HG03039 (cell line): ENCODE measurements around the gene NFYB.
"Not testable (repeated sequence)": the region's sequence is repeated elsewhere in the genome, so short reads cannot be mapped to it uniquely, and the experiment has no call there.

Experiments
- ATAC-seq: cut with Tn5 transposase; IDR thresholded peaks from one replicate; pipeline ENCODE4 v1.9.1; 2021; ENCODE audit warnings: mild to moderate bottlenecking, moderate library complexity; ENCODE audit not compliant: unreplicated experiment

NFYB gene

GRCh38 chr12:104137902-104138796, at the start of gene NFYB:
Gene NFYB (minus strand): TSS chr12:104138210. CDS start chr12:104135453, 2,757 bp downstream.
- ATAC-seq: peak; percentile 89

GRCh38 chr12:104187446-104188155, 49.6 kb upstream of the NFYB start:
- ATAC-seq: no peak

DNA sequence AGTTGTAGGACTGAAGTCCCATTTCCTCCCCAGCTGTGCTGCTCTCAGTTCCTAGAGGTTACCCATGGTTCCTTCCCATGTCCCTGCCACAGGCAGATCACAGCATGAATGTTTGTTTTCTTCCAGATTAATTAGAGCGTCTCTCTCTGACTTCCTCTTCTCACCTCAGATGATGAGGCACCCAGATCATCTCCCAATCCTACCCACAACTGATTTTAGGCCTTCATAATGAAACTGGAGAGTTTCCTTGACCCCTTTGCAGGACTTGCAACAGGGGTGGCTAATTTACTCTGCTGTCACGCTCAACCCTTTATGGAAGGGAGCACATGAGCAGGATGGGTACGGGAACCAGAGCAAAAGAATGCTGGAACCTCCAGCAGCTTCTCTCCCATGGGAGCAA, 45.4 kb upstream of the NFYB start:
- ATAC-seq: no peak

DNA sequence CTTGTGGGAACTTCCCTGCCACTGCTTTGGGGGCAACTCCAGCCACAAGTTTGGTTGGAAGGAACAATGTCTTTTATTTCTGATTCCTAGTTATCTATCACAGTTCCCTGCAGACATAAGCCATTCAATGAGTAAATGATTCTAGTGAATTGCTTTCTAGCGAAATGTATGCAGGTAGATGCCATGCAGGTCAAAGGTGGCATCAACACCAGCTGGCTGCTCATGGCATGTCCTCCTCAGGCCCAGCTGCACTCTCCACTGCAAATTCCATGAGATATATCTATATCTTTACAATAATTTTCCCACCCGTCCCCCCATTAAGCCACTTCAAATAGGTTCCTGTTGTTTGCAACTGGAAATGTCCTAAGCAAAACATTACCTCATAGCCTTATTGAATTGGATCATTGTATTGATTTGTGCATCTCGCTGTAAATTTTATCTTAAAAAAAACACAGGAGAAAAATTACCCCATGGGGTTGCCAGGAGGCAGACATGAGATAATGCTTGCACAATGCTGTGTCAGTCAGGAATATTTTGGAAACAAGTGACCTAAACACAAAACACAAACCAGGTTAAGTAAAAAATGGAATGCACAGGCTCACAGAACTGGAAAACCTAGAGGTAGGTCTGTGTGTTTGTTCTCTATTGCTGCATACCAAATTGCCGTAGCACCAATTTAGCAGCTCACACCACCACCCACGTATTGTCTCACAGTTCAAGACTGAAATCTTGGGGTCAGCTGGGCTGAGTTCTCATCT, 44.8 kb upstream of the NFYB start:
- no peak for ATAC-seq

- no peak for ATAC-seq
These were observed 44.1 kb upstream of the NFYB start for GRCh38 chr12:104182144-104182543.

- no peak for ATAC-seq
These were observed 43.3 kb upstream of the NFYB start for GRCh38 chr12:104181313-104181712.

- no peak for ATAC-seq
These were observed 42.4 kb upstream of the NFYB start for GRCh38 chr12:104180374-104180773.

GRCh38 chr12:104177663-104178501, 39.9 kb upstream of the NFYB start:
- ATAC-seq: no peak

- ATAC-seq: no peak
These were observed 39.3 kb upstream of the NFYB start for GRCh38 chr12:104177336-104177662.

GRCh38 chr12:104175726-104176247, 37.8 kb upstream of the NFYB start:
- no peak for ATAC-seq

GRCh38 chr12:104173804-104174203, 35.8 kb upstream of the NFYB start:
- ATAC-seq: not testable (repeated sequence)

- ATAC-seq: no peak
These were observed 34.5 kb upstream of the NFYB start for GRCh38 chr12:104172570-104172947.

DNA sequence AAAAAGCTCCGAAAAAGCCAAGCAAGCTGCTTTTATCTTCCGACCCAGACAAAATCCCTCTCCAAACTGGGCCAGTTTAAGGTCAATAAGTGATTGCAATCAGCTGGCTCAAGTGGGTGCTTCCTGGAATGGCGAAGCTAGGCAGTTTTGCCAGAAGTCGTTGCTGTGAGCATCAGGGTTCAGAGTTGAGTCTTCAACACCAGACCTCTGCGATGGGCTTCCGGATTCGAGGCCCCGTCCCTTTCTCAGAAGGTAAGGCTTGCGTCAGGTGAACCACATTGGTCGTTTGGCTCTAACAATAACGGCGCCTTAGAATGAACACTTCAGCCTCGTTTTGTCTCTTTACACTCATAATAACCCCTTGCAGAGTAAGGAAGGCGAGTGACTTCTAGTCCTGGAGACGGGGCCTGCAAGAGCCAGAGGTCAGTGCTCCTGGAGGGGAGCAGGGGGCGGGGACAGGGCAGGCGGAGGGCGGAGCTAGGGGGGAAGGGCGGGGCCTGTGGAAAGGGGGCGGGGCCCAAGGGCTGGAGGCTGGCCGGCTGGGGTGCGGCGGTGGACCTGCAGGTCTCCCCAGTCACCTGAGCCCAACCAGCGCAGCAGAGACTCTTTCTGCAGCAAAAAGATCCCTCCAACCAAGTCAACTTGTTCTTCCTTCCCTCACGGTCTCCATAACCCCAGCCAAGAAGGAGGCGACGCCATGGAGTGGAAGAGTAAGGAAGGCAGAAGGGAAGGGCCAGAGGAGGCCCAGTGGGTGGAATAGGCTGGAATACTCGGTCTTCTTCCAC, 34.0 kb upstream of the NFYB start:
- no peak for ATAC-seq

- ATAC-seq: no peak
These were observed 30.6 kb upstream of the NFYB start for GRCh38 chr12:104168596-104168995.

DNA sequence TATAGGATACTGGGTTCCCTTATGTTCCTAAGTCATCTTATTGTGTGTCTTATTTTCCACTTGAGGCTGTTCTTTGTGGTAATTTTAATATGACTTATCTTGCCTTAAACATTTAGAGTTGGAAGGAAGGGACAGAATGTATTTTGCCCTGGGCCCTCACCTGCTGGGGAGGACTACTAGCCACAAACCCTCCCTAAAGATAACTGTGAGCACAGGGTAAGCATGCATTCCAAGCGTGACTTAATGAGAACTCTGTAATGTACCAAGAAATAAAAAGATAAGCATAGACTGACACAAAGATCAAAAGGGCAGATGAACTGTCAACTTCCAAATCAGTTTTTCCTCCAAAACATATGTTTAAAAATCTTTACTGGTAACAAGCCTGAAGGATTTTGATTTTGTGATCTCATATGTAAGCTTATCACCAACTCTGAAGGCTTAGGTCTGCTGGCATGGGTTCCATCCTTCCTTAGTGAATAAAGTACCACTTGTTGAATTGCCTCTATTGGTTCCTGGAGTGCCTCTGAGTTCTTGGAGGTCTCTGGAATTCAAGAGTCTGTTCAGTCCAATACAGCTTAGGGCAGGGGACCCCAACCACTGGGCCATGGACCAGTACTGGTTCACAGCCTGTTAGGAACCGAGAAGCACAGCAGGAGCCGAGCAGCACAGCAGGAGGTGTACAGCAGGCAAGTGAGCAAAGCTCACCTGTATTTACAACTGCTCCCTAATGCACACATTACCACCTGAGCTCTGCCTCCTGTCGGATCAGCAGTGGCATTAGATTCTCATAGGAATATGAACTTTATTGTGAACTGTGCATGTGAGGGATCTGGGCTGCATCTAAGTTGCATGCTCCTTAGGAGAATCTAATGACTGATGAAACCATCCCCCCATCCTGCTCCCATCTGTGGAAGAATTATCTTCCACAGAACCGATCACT, 29.8 kb upstream of the NFYB start:
- no peak for ATAC-seq

- ATAC-seq: no peak
These were observed 28.5 kb upstream of the NFYB start for GRCh38 chr12:104166465-104166864.

- no peak for ATAC-seq
These were observed 27.8 kb upstream of the NFYB start for GRCh38 chr12:104165801-104166200.

GRCh38 chr12:104164634-104165033, 26.6 kb upstream of the NFYB start:
- ATAC-seq: no peak

- ATAC-seq: no peak
These were observed 25.6 kb upstream of the NFYB start for GRCh38 chr12:104163631-104164030.
